ENCODE results near the gene VDR.

DNA sequence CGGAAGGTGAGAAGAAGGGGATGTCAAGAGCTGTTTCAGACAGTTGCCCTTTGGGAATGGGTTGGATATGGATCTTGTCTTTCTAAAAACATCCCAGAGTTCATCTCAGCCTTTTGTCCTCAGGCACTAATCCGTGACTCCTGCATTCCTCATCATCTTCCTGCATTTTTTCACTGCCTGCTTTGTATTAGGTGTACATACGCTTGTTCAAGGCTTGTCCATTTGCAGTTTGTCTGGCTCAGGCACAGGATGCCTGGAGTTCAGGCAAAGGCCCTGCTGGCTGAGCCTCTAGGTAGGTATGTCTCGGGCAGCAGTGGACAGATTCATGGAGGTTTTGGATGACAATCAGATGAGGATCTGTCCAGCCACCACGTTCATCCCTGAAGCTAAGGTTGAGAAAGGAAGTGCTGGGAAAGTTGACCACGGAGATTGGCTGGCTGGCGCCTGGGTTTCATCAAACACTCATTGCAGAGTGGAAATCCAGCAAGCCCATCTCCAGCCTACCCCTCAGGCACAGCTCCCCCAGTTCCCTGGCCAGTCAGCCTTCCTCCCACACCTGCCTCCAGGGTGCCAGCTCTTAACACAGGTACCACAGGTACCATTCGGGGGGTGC, 46.2 kb upstream of the VDR start:
- TF ChIP-seq CTCF (IDR thresholded peaks at IDR 0.05): no peak
- no peak for TF ChIP-seq POLR2A (IDR thresholded peaks at IDR 0.05)

Measured in adrenal gland (tissue), 5 donors.